Breast epithelium (tissue), 4 donors: ENCODE results near the gene BTBD6. TPM values are rescaled to one million over a fixed set of nuclear protein-coding genes. Genes with fewer than 3 reads are reported as not detected.

Source experiments
- DNase-seq, 2 donors: peaks; one replicate each; pipeline ENCODE4 v3.0.0-alpha.2; 2019; ENCODE audit warnings: low spot score in 2 of 2
- H3K27ac ChIP-seq, 2 donors: fragments of 200-600 bp; sonication (generic) in 1 of 2; one replicate each; pipeline ENCODE4 v1.5.1; 2016 to 2019; ENCODE audit warnings: mild to moderate bottlenecking in 1 of 2
- H3K27me3 ChIP-seq, 2 donors: fragments of 200-600 bp; sonication (generic) in 1 of 2; one replicate each; pipeline versions ENCODE4 v1.5.1 to v1.6.0; 2017 to 2019; ENCODE audit warnings: control low read depth in 1 of 2, mild to moderate bottlenecking in 1 of 2
- H3K36me3 ChIP-seq: fragments of 200-600 bp; one replicate; pipeline ENCODE4 v1.5.1; 2019
- H3K4me1 ChIP-seq, 2 donors: fragments of 200-600 bp; sonication (generic); one replicate each; pipeline ENCODE4 v1.5.1; 2016 to 2019; ENCODE audit warnings: control low read depth in 1 of 2
- H3K4me3 ChIP-seq, 3 donors: fragments of 200-600 bp; sonication (generic); 1 replicate in 2 of 3; 2 replicates in 1 of 3; pipeline ENCODE4 v1.5.1; 2016 to 2019; ENCODE audit warnings: mild to moderate bottlenecking in 3 of 3, moderate library complexity in 2 of 3
- H3K9me3 ChIP-seq, 2 donors: fragments of 200-600 bp; sonication (generic) in 1 of 2; one replicate each; pipeline ENCODE4 v1.5.1; 2016 to 2019; ENCODE audit warnings: control low read depth in 1 of 2
- CTCF ChIP-seq, 3 donors: fragments of 450-650 bp; IDR thresholded peaks; one replicate each; pipeline ENCODE4 v1.5.1; 2016 to 2017; ENCODE audit warnings: antibody characterized with exemption in 3 of 3, mild to moderate bottlenecking in 3 of 3, moderate library complexity in 3 of 3
- POLR2A ChIP-seq: fragments of 450-650 bp; IDR thresholded peaks from one replicate; pipeline ENCODE4 v1.6.1; 2016; ENCODE audit warnings: antibody characterized with exemption, mild to moderate bottlenecking, moderate library complexity
- POLR2AphosphoS5 ChIP-seq, 3 donors: sonication (generic); formaldehyde crosslinking; IDR thresholded peaks; one replicate each; pipeline ENCODE4 v1.6.1; 2017; ENCODE audit warnings: antibody characterized with exemption in 3 of 3
- intact Hi-C: fragments of 100-400 bp; cut with DNase I; formaldehyde crosslinking; loops from one replicate; pipeline ENCODE4 v1.15.1; 2023; ENCODE audit warnings: low total_unique reads
- total RNA-seq, 3 donors: library from RNA; depleted of rRNA; stranded (reverse); fragments of >200 nt; gene quantifications; one replicate each; pipeline ENCODE4 v1.1.0, GENCODE V29; 2016

Gene BTBD6
- total RNA-seq, 3 donors from 2014 or later = 37.0 to 86.1 (median 41.0) TPM

- Histone ChIP-seq H3K4me1 (peaks cover 3 to 8% of the 10 kb centered on the region in 2 donors), H3K27me3 (no peaks in the 10 kb centered on the region), H3K4me3 (no peak overlapping the region), H3K36me3 (no peaks in the 10 kb centered on the region), H3K27ac (no peak overlapping the region), H3K9me3 (no peaks in the 10 kb centered on the region)
- TF ChIP-seq CTCF (IDR thresholded peaks at IDR 0.05) (no peak), POLR2A (no peak), POLR2AphosphoS5 (IDR thresholded peaks at IDR 0.05) (no peak)
- DNase-seq = no peak
- intact Hi-C loops = loop anchor here (2.0 kb wide), 1 partner anchor 72 kb away; the partner anchor contains the start of gene NUDT14
Observed at GRCh38 chr14:105252552-105253328, 4.4 kb downstream of the BTBD6 start.

GRCh38 chr14:105253329-105253682, 5.0 kb downstream of the BTBD6 start:
- no peak overlapping the region for H3K4me3 ChIP-seq
- intact Hi-C loops = loop anchor here (2.0 kb wide), 1 partner anchor 73 kb away; the partner anchor contains the start of gene NUDT14
- peaks cover 0 to 4% of the 10 kb centered on the region in 2 donors for H3K4me1 ChIP-seq
- H3K27ac ChIP-seq = no peak overlapping the region
- no peak for DNase-seq
- no peaks in the 10 kb centered on the region for H3K9me3 ChIP-seq
- no peaks in the 10 kb centered on the region for H3K27me3 ChIP-seq
- no peaks in the 10 kb centered on the region for H3K36me3 ChIP-seq
- no peak for TF ChIP-seq POLR2A
- no peak for TF ChIP-seq CTCF (IDR thresholded peaks at IDR 0.05)
- TF ChIP-seq POLR2AphosphoS5 (IDR thresholded peaks at IDR 0.05) = no peak

GRCh38 chr14:105255021-105255507, 6.7 kb downstream of the BTBD6 start:
- Histone ChIP-seq H3K9me3 (no peaks in the 10 kb centered on the region), H3K27ac (no peak overlapping the region), H3K4me1 (no peaks in the 10 kb centered on the region), H3K4me3 (no peak overlapping the region), H3K36me3 (no peaks in the 10 kb centered on the region), H3K27me3 (no peaks in the 10 kb centered on the region)
- TF ChIP-seq CTCF (IDR thresholded peaks at IDR 0.05) = no peak
- TF ChIP-seq POLR2A = no peak
- no peak for TF ChIP-seq POLR2AphosphoS5 (IDR thresholded peaks at IDR 0.05)
- DNase-seq = no peak
- intact Hi-C loops = no loop called here

- Histone ChIP-seq H3K4me3 (no peak overlapping the region), H3K27me3 (no peaks in the 10 kb centered on the region), H3K9me3 (no peaks in the 10 kb centered on the region), H3K27ac (no peak overlapping the region), H3K36me3 (no peaks in the 10 kb centered on the region), H3K4me1 (no peaks in the 10 kb centered on the region)
- intact Hi-C loops = no loop called here
- DNase-seq = no peak
- TF ChIP-seq POLR2A = no peak
- TF ChIP-seq POLR2AphosphoS5 (IDR thresholded peaks at IDR 0.05) = no peak
- no peak for TF ChIP-seq CTCF (IDR thresholded peaks at IDR 0.05)
Observed at GRCh38 chr14:105256292-105256960, 8.1 kb downstream of the BTBD6 start.

- Histone ChIP-seq H3K27ac (no peak overlapping the region), H3K27me3 (no peaks in the 10 kb centered on the region), H3K36me3 (no peaks in the 10 kb centered on the region), H3K4me3 (no peak overlapping the region), H3K9me3 (no peaks in the 10 kb centered on the region), H3K4me1 (no peaks in the 10 kb centered on the region)
- intact Hi-C loops = no loop called here
- DNase-seq = no peak
- TF ChIP-seq POLR2AphosphoS5 (IDR thresholded peaks at IDR 0.05) (no peak), CTCF (IDR thresholded peaks at IDR 0.05) (no peak), POLR2A (no peak)
Observed at GRCh38 chr14:105257464-105257863, 9.1 kb downstream of the BTBD6 start.
